NT2/D1 (cell line): ENCODE results near the gene ADAMTS12.
A peak's percentile ranks its signal among the peaks of the same experiment; 100 is the strongest.
"Not testable (repeated sequence)": the region's sequence is repeated elsewhere in the genome, so short reads cannot be mapped to it uniquely, and the experiment has no call there.

ENCODE experiments used
- DNase-seq: peaks from one replicate; pipeline ENCODE4 v3.0.0-alpha.2; 2011; ENCODE audit warnings: low read depth, low spot score
- H3K27me3 ChIP-seq: 2 replicates; pipeline ENCODE4 v1.6.0; 2011; ENCODE audit warnings: mild to moderate bottlenecking; ENCODE audit not compliant: insufficient read length, insufficient read depth
- H3K36me3 ChIP-seq: 2 replicates; pipeline ENCODE4 v1.6.1; 2011; ENCODE audit warnings: mild to moderate bottlenecking, low read length, mixed read lengths; ENCODE audit not compliant: insufficient read depth, insufficient read length
- H3K4me1 ChIP-seq: 2 replicates; pipeline ENCODE4 v1.5.1; 2011; ENCODE audit not compliant: insufficient read depth, insufficient read length
- H3K4me3 ChIP-seq: 2 replicates; pipeline ENCODE4 v1.5.1; 2011; ENCODE audit warnings: low read depth; ENCODE audit not compliant: insufficient read length
- H3K9ac ChIP-seq: 2 replicates; pipeline ENCODE4 v1.6.0; 2011; ENCODE audit warnings: low read depth; ENCODE audit not compliant: insufficient read length
- H3K9me3 ChIP-seq: 2 replicates; pipeline ENCODE4 v1.5.1; 2011; ENCODE audit warnings: mild to moderate bottlenecking, low read length; ENCODE audit not compliant: insufficient read depth
- SUZ12 ChIP-seq: IDR thresholded peaks from 2 replicates; pipeline ENCODE4 v1.6.1; 2011; ENCODE audit not compliant: insufficient read length, insufficient read depth; ENCODE audit errors: extremely low read depth
- YY1 ChIP-seq: IDR thresholded peaks from 2 replicates; pipeline ENCODE4 v1.6.1; 2011; ENCODE audit not compliant: insufficient read length, insufficient read depth
- ZNF274 ChIP-seq: IDR thresholded peaks from 2 replicates; pipeline ENCODE4 v1.6.1; 2011; ENCODE audit warnings: mild to moderate bottlenecking, low read depth, low read length

The ADAMTS12 gene

DNA sequence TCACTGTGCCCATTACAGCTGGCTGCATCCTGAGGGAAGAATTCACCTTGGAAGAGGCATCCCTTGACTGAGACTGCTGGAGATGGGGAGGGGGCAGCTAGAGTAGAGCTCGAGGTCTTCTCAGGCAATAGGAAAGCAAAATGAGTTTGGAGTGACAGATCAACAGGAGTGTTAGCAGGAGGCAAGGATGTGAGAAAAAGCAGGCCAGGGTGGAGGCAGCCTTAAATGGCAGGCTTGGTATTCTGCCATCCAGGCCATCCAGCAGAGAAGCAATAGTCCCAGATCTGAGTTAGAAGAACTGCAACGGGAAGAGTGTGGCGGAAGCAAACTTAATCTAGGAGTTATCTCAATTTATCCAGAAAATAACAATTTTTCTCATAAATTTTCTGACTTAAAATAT lies 6.1 kb downstream of the ADAMTS12 start:
- no peaks in the 10 kb centered on the region for H3K27me3 ChIP-seq
- peaks cover 16% of the 10 kb centered on the region for H3K36me3 ChIP-seq
- peaks cover 3% of the 10 kb centered on the region for H3K4me1 ChIP-seq
- H3K9me3 ChIP-seq: no peaks in the 10 kb centered on the region
- TF ChIP-seq SUZ12 (no peak), ZNF274 (no peak), YY1 (no peak)
- H3K9ac ChIP-seq: no peak overlapping the region
- no peak overlapping the region for H3K4me3 ChIP-seq
- no peak for DNase-seq

DNA sequence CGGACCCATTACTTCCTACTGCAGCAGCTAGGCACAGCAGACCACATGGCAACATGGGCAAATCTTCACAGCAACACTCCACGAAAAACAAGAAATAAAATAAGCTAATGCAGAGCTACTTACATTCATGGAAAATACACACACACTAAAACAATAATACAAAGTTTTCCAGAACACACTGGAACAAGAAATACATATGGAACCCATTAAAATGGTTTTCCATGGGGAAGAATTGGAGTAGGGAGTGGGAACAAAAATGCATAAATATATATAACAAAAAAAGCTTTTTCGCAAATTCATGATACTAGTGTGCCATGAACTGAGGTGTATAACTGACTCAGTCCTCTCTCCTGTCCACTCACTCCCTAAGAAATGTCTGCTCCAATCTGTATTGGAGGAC lies 8.3 kb downstream of the ADAMTS12 start:
- Histone ChIP-seq H3K9me3 (no peaks in the 10 kb centered on the region), H3K9ac (no peak overlapping the region), H3K36me3 (peaks cover 32% of the 10 kb centered on the region), H3K4me3 (no peak overlapping the region), H3K4me1 (no peaks in the 10 kb centered on the region), H3K27me3 (no peaks in the 10 kb centered on the region)
- TF ChIP-seq SUZ12 (no peak), YY1 (no peak), ZNF274 (no peak)
- DNase-seq: no peak

DNA sequence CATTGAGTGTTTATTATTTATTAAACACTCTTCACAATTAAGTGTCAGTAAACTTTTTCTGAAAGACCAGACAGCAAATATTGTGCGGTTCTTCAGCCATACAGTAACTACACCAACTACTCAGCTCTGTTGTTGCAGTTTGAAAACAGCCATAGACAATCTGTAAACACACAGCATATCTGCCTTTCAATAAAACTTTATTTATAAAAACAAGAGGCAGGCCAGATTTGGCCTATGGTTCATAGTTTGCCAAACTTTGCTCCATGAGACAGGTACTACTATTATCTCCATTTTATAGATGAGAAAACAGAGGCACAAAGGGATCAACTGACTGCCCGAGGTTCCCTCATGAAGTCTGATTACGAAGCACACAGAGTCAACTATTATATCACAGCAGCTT lies 11.5 kb downstream of the ADAMTS12 start:
- Histone ChIP-seq H3K36me3 (peaks cover 31% of the 10 kb centered on the region), H3K9me3 (0 out of 2 replicates have a peak, but pooled peaks cover 6% of the 10 kb centered on the region), H3K4me1 (no peaks in the 10 kb centered on the region), H3K27me3 (no peaks in the 10 kb centered on the region), H3K9ac (no peak overlapping the region), H3K4me3 (no peak overlapping the region)
- no peak for TF ChIP-seq ZNF274
- no peak for TF ChIP-seq SUZ12
- no peak for TF ChIP-seq YY1
- no peak for DNase-seq

DNA sequence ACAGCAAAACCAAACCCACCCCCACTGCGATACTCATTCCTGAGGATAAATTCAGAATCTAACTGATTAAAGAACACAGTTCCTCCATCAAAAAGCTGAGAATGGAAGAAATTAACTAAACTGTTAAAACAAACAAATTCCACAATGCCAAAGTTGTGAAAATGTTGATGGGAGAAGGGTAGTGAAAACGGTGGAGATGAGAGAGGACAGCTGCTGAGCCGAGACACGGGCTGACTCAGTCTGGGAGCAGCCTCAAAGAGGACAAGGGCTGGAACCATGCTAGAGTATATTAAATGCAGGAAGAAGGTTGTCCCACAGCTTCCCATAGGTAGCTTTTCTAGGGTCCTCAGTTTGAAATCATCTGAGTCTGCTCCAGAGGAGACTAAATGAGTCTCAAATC lies 14.3 kb downstream of the ADAMTS12 start:
- no peaks in the 10 kb centered on the region for H3K27me3 ChIP-seq
- no peak overlapping the region for H3K4me3 ChIP-seq
- H3K9me3 ChIP-seq: 0 out of 2 replicates have a peak, but pooled peaks cover 6% of the 10 kb centered on the region
- no peak for DNase-seq
- H3K36me3 ChIP-seq: peaks cover 26% of the 10 kb centered on the region
- H3K4me1 ChIP-seq: no peaks in the 10 kb centered on the region
- no peak overlapping the region for H3K9ac ChIP-seq
- no peak for TF ChIP-seq ZNF274

- Histone ChIP-seq H3K36me3 (peaks cover 3% of the 10 kb centered on the region), H3K4me1 (no peaks in the 10 kb centered on the region), H3K9ac (no peak overlapping the region), H3K4me3 (no peak overlapping the region), H3K27me3 (no peaks in the 10 kb centered on the region), H3K9me3 (peaks cover 26% of the 10 kb centered on the region)
- no peak for DNase-seq
- TF ChIP-seq YY1 (no peak), ZNF274 (no peak), SUZ12 (no peak)
Observed at GRCh38 chr5:33867241-33867640, 24.5 kb downstream of the ADAMTS12 start.

- H3K27me3 ChIP-seq, H3K36me3 ChIP-seq, H3K4me3 ChIP-seq, H3K9ac ChIP-seq, H3K9me3 ChIP-seq: not testable (repeated sequence)
- DNase-seq: peak; percentile 28
- H3K4me1 ChIP-seq: peaks cover 13% of the 10 kb centered on the region
Observed at GRCh38 chr5:33859177-33859576, 32.6 kb downstream of the ADAMTS12 start.

- Histone ChIP-seq H3K9ac (no peak overlapping the region), H3K9me3 (no peaks in the 10 kb centered on the region), H3K4me1 (peaks cover 13% of the 10 kb centered on the region), H3K27me3 (no peaks in the 10 kb centered on the region), H3K4me3 (no peak overlapping the region), H3K36me3 (no peaks in the 10 kb centered on the region)
- TF ChIP-seq ZNF274 (no peak), SUZ12 (no peak), YY1 (no peak)
- DNase-seq: no peak
Observed at GRCh38 chr5:33857037-33857436, 34.8 kb downstream of the ADAMTS12 start.

- no peak for DNase-seq
- Histone ChIP-seq H3K4me3 (no peak overlapping the region), H3K36me3 (no peaks in the 10 kb centered on the region), H3K9ac (no peak overlapping the region), H3K9me3 (no peaks in the 10 kb centered on the region), H3K27me3 (no peaks in the 10 kb centered on the region), H3K4me1 (peaks cover 13% of the 10 kb centered on the region)
- no peak for TF ChIP-seq ZNF274
- no peak for TF ChIP-seq SUZ12
- no peak for TF ChIP-seq YY1
Observed at GRCh38 chr5:33855396-33855795, 36.4 kb downstream of the ADAMTS12 start.
